ENCODE measurements around the gene INKA1. TPM values are rescaled to one million over a fixed set of nuclear protein-coding genes. Genes with fewer than 3 reads are reported as not detected.

The INKA1 gene
- total RNA-seq, 1 donor from 2014 or later, result 5.2 TPM

DNA sequence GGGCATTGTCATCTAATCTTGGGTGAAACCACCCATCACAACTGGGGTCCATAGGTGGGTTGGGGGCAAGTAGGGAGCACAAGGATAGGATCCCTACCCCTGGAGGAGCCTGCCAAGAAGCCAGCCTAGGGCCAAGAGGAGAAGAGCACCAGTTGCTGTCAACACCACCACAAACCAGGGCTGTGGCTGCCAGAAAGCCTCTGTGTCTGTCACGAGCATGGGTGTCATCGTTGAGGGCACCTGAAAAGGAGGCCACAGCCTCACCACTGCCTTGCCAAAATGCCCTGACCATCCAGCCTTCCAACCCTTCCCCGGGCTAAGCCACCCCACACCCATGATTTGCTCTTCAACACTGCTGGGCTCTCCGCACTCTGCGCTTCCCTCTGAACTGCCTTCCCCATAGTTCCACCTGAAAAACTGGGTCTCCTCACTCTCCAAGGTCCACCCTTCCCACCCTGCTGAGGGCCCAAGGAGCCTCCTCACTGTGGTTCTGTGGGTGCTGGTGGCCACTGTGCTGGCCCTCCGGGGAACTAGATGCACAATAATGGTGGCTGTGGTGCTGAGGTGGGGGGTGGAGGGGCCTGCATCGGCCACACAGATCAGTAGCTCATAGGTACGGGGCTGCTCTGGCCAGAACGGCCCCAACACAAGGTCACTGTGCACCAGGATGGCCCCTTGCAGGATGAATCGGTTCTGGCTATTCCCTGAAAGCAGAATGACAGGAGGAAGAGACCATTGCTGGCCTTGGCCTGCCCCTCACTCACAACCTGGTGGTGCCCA is 10.5 kb upstream of the INKA1 start:
- H3K4me3 Mint-ChIP-seq (ENCODE audit: unreplicated experiment), result no peak overlapping the region
- no peaks in the 10 kb centered on the region for H3K9me3 Mint-ChIP-seq (ENCODE audit: unreplicated experiment)
- TF ChIP-seq, protein P1, sequence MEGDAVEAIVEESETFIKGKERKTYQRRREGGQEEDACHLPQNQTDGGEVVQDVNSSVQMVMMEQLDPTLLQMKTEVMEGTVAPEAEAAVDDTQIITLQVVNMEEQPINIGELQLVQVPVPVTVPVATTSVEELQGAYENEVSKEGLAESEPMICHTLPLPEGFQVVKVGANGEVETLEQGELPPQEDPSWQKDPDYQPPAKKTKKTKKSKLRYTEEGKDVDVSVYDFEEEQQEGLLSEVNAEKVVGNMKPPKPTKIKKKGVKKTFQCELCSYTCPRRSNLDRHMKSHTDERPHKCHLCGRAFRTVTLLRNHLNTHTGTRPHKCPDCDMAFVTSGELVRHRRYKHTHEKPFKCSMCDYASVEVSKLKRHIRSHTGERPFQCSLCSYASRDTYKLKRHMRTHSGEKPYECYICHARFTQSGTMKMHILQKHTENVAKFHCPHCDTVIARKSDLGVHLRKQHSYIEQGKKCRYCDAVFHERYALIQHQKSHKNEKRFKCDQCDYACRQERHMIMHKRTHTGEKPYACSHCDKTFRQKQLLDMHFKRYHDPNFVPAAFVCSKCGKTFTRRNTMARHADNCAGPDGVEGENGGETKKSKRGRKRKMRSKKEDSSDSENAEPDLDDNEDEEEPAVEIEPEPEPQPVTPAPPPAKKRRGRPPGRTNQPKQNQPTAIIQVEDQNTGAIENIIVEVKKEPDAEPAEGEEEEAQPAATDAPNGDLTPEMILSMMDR (IDR thresholded peaks at IDR 0.05), result no peak
- H3K27me3 Mint-ChIP-seq (ENCODE audit: unreplicated experiment), result no peaks in the 10 kb centered on the region
- H3K4me1 Mint-ChIP-seq (ENCODE audit: unreplicated experiment), result no peaks in the 10 kb centered on the region
- H3K36me3 Mint-ChIP-seq (ENCODE audit: unreplicated experiment), result no peaks in the 10 kb centered on the region
- DNase-seq (ENCODE audit: extremely low spot score, unreplicated experiment), result no peak
- no peak overlapping the region for H3K27ac Mint-ChIP-seq (ENCODE audit: unreplicated experiment)

DNA sequence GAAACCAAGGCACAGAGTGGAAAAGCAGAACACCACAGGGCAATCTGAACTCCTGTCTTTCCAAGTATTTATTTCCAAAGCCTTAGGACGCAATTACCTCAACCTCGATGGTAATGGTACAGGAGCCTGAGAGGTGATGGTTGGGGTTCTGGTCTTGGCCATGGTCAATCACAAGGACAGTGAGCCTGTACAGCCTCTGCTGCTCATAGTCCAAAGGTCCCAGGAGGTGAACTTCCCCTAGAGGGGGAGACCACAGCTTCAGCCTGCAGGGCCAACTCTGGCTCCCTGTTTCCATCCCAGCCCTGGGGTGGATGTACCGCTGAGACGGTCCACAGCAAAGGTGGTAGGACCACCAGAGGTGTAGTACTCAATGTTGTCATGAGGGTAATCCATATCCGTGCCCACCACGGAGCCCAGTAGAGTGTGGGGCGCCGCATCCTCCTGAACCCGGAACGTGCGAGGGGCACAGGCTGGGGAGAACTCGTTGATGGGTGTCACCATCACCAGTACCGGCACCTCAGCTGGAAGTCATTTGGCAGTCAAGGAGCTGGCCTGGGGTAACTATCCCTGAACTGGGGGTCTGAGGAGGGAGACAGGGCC is 9.5 kb upstream of the INKA1 start:
- Mint-ChIP-seq H3K27me3 (ENCODE audit: unreplicated experiment) (no peaks in the 10 kb centered on the region), H3K4me1 (ENCODE audit: unreplicated experiment) (no peaks in the 10 kb centered on the region), H3K27ac (ENCODE audit: unreplicated experiment) (no peak overlapping the region), H3K9me3 (ENCODE audit: unreplicated experiment) (no peaks in the 10 kb centered on the region), H3K4me3 (ENCODE audit: unreplicated experiment) (no peak overlapping the region), H3K36me3 (ENCODE audit: unreplicated experiment) (no peaks in the 10 kb centered on the region)
- DNase-seq (ENCODE audit: extremely low spot score, unreplicated experiment), result no peak
- TF ChIP-seq, protein P1 (IDR thresholded peaks at IDR 0.05), result no peak

- Mint-ChIP-seq H3K4me1 (ENCODE audit: unreplicated experiment) (peaks cover 4% of the 10 kb centered on the region), H3K27me3 (ENCODE audit: unreplicated experiment) (no peaks in the 10 kb centered on the region), H3K9me3 (ENCODE audit: unreplicated experiment) (no peaks in the 10 kb centered on the region), H3K36me3 (ENCODE audit: unreplicated experiment) (no peaks in the 10 kb centered on the region), H3K27ac (ENCODE audit: unreplicated experiment) (no peak overlapping the region), H3K4me3 (ENCODE audit: unreplicated experiment) (no peak overlapping the region)
- DNase-seq (ENCODE audit: extremely low spot score, unreplicated experiment), result no peak
- TF ChIP-seq, protein P1 (IDR thresholded peaks at IDR 0.05), result no peak
These were observed 8.6 kb upstream of the INKA1 start for GRCh38 chr3:49794431-49794830.

DNA sequence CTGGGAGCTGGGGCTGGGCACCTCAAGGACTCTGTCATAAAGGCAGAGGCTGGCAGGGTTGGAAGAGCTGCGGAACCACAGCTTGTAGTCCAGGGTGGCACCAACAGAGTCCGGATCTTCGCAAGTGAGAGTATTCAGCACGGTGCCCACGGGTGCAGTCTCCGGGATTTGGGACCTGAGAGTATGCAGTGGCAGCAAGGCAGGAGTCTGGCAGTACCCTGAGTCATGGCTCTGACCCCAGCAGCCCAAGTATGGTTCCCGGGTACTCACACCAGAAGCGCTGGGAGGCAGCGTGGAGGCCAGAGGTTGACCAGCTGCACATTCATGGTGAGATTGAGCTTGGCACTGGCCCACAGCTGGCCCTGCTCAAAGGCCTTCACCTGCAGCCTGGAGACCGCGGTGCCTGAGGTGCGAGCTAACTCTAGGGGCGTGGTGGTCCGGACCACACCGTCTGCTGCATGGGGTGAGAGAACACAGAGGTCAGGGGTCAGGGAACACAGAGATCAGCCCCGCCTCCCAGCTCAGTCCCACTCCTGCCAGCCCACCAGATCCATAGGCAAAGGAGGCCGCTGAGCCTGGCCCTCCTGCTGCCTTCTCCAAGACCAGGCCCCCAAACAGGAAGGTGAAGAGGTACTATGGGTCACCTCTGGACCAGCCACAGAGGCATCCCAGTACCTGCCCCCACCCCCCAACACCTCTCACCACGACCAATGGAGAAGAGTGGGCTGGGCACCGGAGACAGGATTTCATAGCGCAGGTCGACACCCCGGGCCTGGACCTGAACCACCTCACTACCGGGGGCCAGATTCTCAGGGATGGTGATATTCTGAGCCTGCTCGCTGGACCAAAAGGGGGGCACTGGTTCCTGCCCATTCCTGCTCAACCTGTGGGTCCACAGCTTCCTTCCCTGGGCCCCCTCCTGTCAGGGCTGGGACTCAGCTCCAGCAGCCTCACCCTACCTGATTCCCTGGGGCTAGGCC is 7.8 kb upstream of the INKA1 start:
- H3K9me3 Mint-ChIP-seq (ENCODE audit: unreplicated experiment), result no peaks in the 10 kb centered on the region
- H3K27ac Mint-ChIP-seq (ENCODE audit: unreplicated experiment), result no peak overlapping the region
- H3K4me1 Mint-ChIP-seq (ENCODE audit: unreplicated experiment), result peaks cover 9% of the 10 kb centered on the region
- H3K27me3 Mint-ChIP-seq (ENCODE audit: unreplicated experiment), result no peaks in the 10 kb centered on the region
- DNase-seq (ENCODE audit: extremely low spot score, unreplicated experiment), result no peak
- H3K4me3 Mint-ChIP-seq (ENCODE audit: unreplicated experiment), result no peak overlapping the region
- TF ChIP-seq, protein P1 (IDR thresholded peaks at IDR 0.05), result no peak
- H3K36me3 Mint-ChIP-seq (ENCODE audit: unreplicated experiment), result no peaks in the 10 kb centered on the region
